MM.1S (cell line): ENCODE data around the gene PTX3.

Experiments used
- DNase-seq: peaks from one replicate; pipeline ENCODE4 v3.0.0-alpha.2; 2015
- H2AFZ ChIP-seq: fragments of 300-600 bp; sonication (generic); 2 replicates; pipeline ENCODE4 v1.6.0; 2016; ENCODE audit warnings: antibody characterized with exemption, low read length
- H3F3A ChIP-seq: fragments of 300-600 bp; sonication (generic); 2 replicates; pipeline ENCODE4 v1.6.1; 2016; ENCODE audit warnings: mild to moderate bottlenecking, antibody characterized with exemption, low read length, moderate library complexity, mixed read lengths; ENCODE audit not compliant: insufficient read depth
- H3K27ac ChIP-seq: fragments of 300-600 bp; sonication (generic); 2 replicates; pipeline ENCODE4 v1.5.1; 2016; ENCODE audit warnings: mild to moderate bottlenecking, low read length
- H3K27me3 ChIP-seq: fragments of 300-600 bp; sonication (generic); replicated peaks from 2 replicates; pipeline ENCODE4 v1.6.0; 2016; ENCODE audit warnings: low read length; ENCODE audit not compliant: insufficient read depth
- H3K36me3 ChIP-seq: fragments of 300-600 bp; sonication (generic); replicated peaks from 2 replicates; pipeline ENCODE4 v1.6.1; 2016; ENCODE audit warnings: mild to moderate bottlenecking, low read length, mixed read lengths; ENCODE audit not compliant: insufficient read depth
- H3K4me1 ChIP-seq: fragments of 300-600 bp; sonication (generic); 2 replicates; pipeline ENCODE4 v1.6.1; 2016; ENCODE audit warnings: low read length, mixed read lengths
- H3K4me2 ChIP-seq: fragments of 300-600 bp; sonication (generic); 2 replicates; pipeline ENCODE4 v1.6.0; 2016; ENCODE audit warnings: low read depth, low read length
- H3K4me3 ChIP-seq: fragments of 300-600 bp; sonication (generic); 2 replicates; pipeline ENCODE4 v1.5.1; 2016; ENCODE audit warnings: low read length, mixed read lengths
- H3K79me2 ChIP-seq: fragments of 300-600 bp; sonication (generic); 2 replicates; pipeline ENCODE4 v1.6.1; 2016; ENCODE audit warnings: mixed run types, low read length, mixed read lengths
- H3K9ac ChIP-seq: fragments of 300-600 bp; sonication (generic); 2 replicates; pipeline ENCODE4 v1.6.1; 2016; ENCODE audit warnings: low read length, mixed read lengths
- H3K9me2 ChIP-seq: fragments of 300-600 bp; sonication (generic); replicated peaks from 2 replicates; pipeline ENCODE4 v1.6.1; 2016; ENCODE audit warnings: mild to moderate bottlenecking, low read length, mixed read lengths; ENCODE audit not compliant: insufficient read depth
- H3K9me3 ChIP-seq: fragments of 300-600 bp; sonication (generic); replicated peaks from 2 replicates; pipeline ENCODE4 v1.6.1; 2016; ENCODE audit warnings: mild to moderate bottlenecking, low read length, mixed read lengths; ENCODE audit not compliant: insufficient read depth
- H4K20me1 ChIP-seq: fragments of 300-600 bp; sonication (generic); 2 replicates; pipeline ENCODE4 v1.6.1; 2016; ENCODE audit warnings: mild to moderate bottlenecking, low read length, moderate library complexity, mixed read lengths; ENCODE audit not compliant: insufficient read depth
- EZH2 ChIP-seq: fragments of 300-600 bp; sonication (generic); optimal IDR thresholded peaks from 2 replicates; pipeline ENCODE3; 2017; ENCODE audit warnings: low read depth, mild to moderate bottlenecking, antibody characterized with exemption, low read length, mixed read lengths
- EZH2phosphoT487 ChIP-seq: fragments of 300-600 bp; sonication (generic); IDR thresholded peaks from 2 replicates; pipeline ENCODE4 v1.6.1; 2018; ENCODE audit warnings: antibody characterized with exemption, low read length
- TF ChIP-seq, protein P1 (sequence below): fragments of 300-600 bp; sonication (generic); IDR thresholded peaks from 2 replicates; pipeline ENCODE4 v1.5.1; 2016; ENCODE audit warnings: antibody characterized with exemption, low read length, mixed read lengths

The PTX3 gene

GRCh38 chr3:157445857-157446256 is 9.2 kb downstream of the PTX3 start:
- no peak for DNase-seq
- Histone ChIP-seq H3K27ac (no peak overlapping the region), H3F3A (no peaks in the 10 kb centered on the region), H3K4me2 (no peak overlapping the region), H3K9ac (no peak overlapping the region), H3K4me3 (no peak overlapping the region), H3K9me2 (no peaks in the 10 kb centered on the region), H3K4me1 (no peaks in the 10 kb centered on the region), H3K27me3 (no peaks in the 10 kb centered on the region), H2AFZ (no peak overlapping the region), H3K79me2 (no peaks in the 10 kb centered on the region), H3K36me3 (no peaks in the 10 kb centered on the region), H4K20me1 (no peaks in the 10 kb centered on the region), H3K9me3 (no peaks in the 10 kb centered on the region)
- TF ChIP-seq EZH2phosphoT487: no peak
- TF ChIP-seq, protein P1, sequence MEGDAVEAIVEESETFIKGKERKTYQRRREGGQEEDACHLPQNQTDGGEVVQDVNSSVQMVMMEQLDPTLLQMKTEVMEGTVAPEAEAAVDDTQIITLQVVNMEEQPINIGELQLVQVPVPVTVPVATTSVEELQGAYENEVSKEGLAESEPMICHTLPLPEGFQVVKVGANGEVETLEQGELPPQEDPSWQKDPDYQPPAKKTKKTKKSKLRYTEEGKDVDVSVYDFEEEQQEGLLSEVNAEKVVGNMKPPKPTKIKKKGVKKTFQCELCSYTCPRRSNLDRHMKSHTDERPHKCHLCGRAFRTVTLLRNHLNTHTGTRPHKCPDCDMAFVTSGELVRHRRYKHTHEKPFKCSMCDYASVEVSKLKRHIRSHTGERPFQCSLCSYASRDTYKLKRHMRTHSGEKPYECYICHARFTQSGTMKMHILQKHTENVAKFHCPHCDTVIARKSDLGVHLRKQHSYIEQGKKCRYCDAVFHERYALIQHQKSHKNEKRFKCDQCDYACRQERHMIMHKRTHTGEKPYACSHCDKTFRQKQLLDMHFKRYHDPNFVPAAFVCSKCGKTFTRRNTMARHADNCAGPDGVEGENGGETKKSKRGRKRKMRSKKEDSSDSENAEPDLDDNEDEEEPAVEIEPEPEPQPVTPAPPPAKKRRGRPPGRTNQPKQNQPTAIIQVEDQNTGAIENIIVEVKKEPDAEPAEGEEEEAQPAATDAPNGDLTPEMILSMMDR: no peak
- TF ChIP-seq EZH2: no peak

DNA sequence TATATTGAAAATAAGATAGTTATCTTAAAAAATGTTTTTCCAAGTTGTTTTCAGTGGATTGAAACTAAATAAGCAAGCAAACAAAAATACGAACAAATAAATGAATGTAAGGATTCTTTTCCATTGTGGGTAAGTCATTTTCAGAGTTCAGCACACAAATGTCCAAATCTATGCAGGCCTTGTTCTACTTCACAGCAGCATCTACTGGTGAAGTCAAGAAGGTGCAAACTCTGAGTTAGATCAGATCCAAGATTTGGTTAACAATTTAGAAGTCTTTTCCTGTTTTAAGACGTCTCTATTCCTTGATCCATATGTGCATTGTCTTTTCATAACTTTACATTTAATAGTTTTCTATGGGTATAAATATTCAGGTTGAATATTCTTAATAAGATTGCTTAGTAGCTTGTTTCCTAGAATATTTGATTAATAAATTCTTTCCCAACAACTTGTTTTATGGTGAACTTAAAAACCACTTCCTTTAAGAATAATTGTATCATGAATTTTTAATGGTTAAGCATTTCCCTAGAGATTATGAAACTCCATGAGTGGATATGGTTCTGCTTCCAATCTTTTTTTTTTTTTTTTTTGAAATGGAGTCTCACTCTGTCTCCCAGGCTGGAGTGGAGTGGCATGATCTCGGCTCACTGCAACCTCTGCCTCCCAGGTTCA is 10.5 kb downstream of the PTX3 start:
- TF ChIP-seq EZH2phosphoT487 (no peak), EZH2 (no peak)
- TF ChIP-seq, protein P1: peak; percentile 68
- peak; percentile 71 for DNase-seq
- peaks cover 2% of the 10 kb centered on the region; the same call in 1 of the 2 replicates for H3K4me1 ChIP-seq
- no peak overlapping the region for H3K9ac ChIP-seq
- no peaks in the 10 kb centered on the region for H3K36me3 ChIP-seq
- H3K4me2 ChIP-seq: no peak overlapping the region
- no peak overlapping the region for H3K4me3 ChIP-seq
- H3K27ac ChIP-seq: no peak overlapping the region
- H3F3A ChIP-seq: no peaks in the 10 kb centered on the region
- H2AFZ ChIP-seq: no peak overlapping the region
- no peaks in the 10 kb centered on the region for H3K27me3 ChIP-seq
- H3K9me2 ChIP-seq: no peaks in the 10 kb centered on the region
- H4K20me1 ChIP-seq: no peaks in the 10 kb centered on the region
- no peaks in the 10 kb centered on the region for H3K9me3 ChIP-seq
- no peaks in the 10 kb centered on the region for H3K79me2 ChIP-seq

DNA sequence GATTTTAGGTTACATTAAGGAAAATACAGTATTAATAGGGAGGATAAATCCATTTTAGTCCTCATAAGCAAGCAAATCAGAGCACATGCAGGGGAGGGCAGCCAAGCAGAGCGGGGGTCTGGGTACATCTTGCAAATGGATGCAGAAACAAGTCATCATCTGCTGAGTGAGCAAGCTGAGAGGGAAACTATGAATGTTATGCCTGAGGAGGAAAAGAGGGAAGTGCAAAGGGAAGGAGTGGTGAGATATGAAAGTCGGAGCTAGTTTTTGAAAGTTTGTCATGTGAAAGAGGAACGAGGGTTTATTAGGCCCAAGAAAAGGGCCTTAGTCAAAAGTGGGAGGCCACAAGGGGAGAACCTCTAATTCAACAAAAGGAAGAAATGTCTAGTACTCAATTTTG is 15.4 kb downstream of the PTX3 start:
- H2AFZ ChIP-seq: no peak overlapping the region
- H3K27me3 ChIP-seq: no peaks in the 10 kb centered on the region
- H3K4me1 ChIP-seq: peaks cover 9% of the 10 kb centered on the region; the same call in 1 of the 2 replicates
- H3K4me2 ChIP-seq: no peak overlapping the region
- no peak for DNase-seq
- H3K36me3 ChIP-seq: no peaks in the 10 kb centered on the region
- H3F3A ChIP-seq: no peaks in the 10 kb centered on the region
- no peak overlapping the region for H3K9ac ChIP-seq
- TF ChIP-seq EZH2phosphoT487 (no peak), EZH2 (no peak)
- TF ChIP-seq, protein P1: no peak
- no peaks in the 10 kb centered on the region for H3K79me2 ChIP-seq
- no peak overlapping the region for H3K27ac ChIP-seq
- no peaks in the 10 kb centered on the region for H4K20me1 ChIP-seq
- H3K4me3 ChIP-seq: no peak overlapping the region
- H3K9me3 ChIP-seq: no peaks in the 10 kb centered on the region
- no peaks in the 10 kb centered on the region for H3K9me2 ChIP-seq
